Neural cell (in vitro differentiated cells): ENCODE measurements around the gene IQCB1. TPM values are rescaled to one million over a fixed set of nuclear protein-coding genes. Genes with fewer than 3 reads are reported as not detected.

Experiments
- H2AFZ ChIP-seq: fragments of 200-600, 300-800 bp; sonication (generic), shearing (Covaris generic); 2 replicates; pipeline ENCODE4 v1.6.0; 2014; ENCODE audit warnings: low read depth, mild to moderate bottlenecking, antibody characterized with exemption, low read length, moderate library complexity
- H3F3A ChIP-seq: fragments of 200-600 bp; shearing (Covaris generic); 2 replicates; pipeline ENCODE4 v1.6.1; 2016; ENCODE audit warnings: mild to moderate bottlenecking, moderate library complexity, mixed read lengths, antibody characterized with exemption, low read length; ENCODE audit not compliant: insufficient read depth, poor library complexity, severe bottlenecking
- H3K27ac ChIP-seq: fragments of 200-600, 300-800 bp; sonication (generic), shearing (Covaris generic); 2 replicates; pipeline ENCODE4 v1.5.1; 2014; ENCODE audit warnings: mild to moderate bottlenecking, low read length, moderate library complexity
- H3K27me3 ChIP-seq: fragments of 300-800, 200-600 bp; sonication (generic), shearing (Covaris generic); 2 replicates; pipeline ENCODE4 v1.6.0; 2014; ENCODE audit warnings: mild to moderate bottlenecking, low read depth, low read length, moderate library complexity; ENCODE audit not compliant: insufficient read depth
- H3K36me3 ChIP-seq: fragments of 300-800, 200-600 bp; sonication (generic), shearing (Covaris generic); 2 replicates; pipeline ENCODE4 v1.5.1; 2014; ENCODE audit warnings: mild to moderate bottlenecking, antibody characterized with exemption, low read length, moderate library complexity; ENCODE audit not compliant: insufficient read depth
- H3K4me2 ChIP-seq: fragments of 300-800, 200-600 bp; sonication (generic), shearing (Covaris generic); 2 replicates; pipeline ENCODE4 v1.6.0; 2014; ENCODE audit warnings: mild to moderate bottlenecking, low read length
- H3K4me3 ChIP-seq: fragments of 300-800, 200-600 bp; sonication (generic), shearing (Covaris generic); 2 replicates; pipeline ENCODE4 v1.5.1; 2014; ENCODE audit warnings: mild to moderate bottlenecking, low read length, moderate library complexity
- H3K79me2 ChIP-seq: fragments of 200-600 bp; shearing (Covaris generic); replicated peaks from 2 replicates; pipeline ENCODE4 v1.6.0; 2014; ENCODE audit warnings: mild to moderate bottlenecking, low read length, moderate library complexity; ENCODE audit not compliant: insufficient read depth
- H3K9ac ChIP-seq: fragments of 300-800, 200-600 bp; sonication (generic), shearing (Covaris generic); 2 replicates; pipeline ENCODE4 v1.6.1; 2016; ENCODE audit warnings: mild to moderate bottlenecking, low read length, mixed read lengths
- H3K9me2 ChIP-seq: fragments of 200-600 bp; shearing (Covaris generic); 2 replicates; pipeline ENCODE4 v1.6.1; 2016; ENCODE audit warnings: mild to moderate bottlenecking, low read length, mixed read lengths; ENCODE audit not compliant: insufficient read depth
- H3K9me3 ChIP-seq: fragments of 200-600, 300-800 bp; sonication (generic), shearing (Covaris generic); 2 replicates; pipeline ENCODE4 v1.6.1; 2016; ENCODE audit warnings: mild to moderate bottlenecking, mixed run types, low read length, moderate library complexity, mixed read lengths
- H4K20me1 ChIP-seq: fragments of 200-600 bp; shearing (Covaris generic); 2 replicates; pipeline ENCODE4 v1.6.1; 2016; ENCODE audit warnings: mild to moderate bottlenecking, mixed run types; ENCODE audit not compliant: insufficient read depth
- EZH2 ChIP-seq: fragments of 200-600, 300-800 bp; shearing (Covaris generic), sonication (generic); IDR thresholded peaks from 2 replicates; pipeline ENCODE4 v1.6.1; 2014; ENCODE audit warnings: antibody characterized with exemption, low read length, borderline replicate concordance, mild to moderate bottlenecking; ENCODE audit not compliant: insufficient read depth, poor library complexity, severe bottlenecking
- MXI1 ChIP-seq: fragments of 450-650 bp; conservative IDR thresholded peaks from 2 replicates; pipeline ENCODE4 v1.6.1; 2014; ENCODE audit warnings: antibody characterized with exemption, mild to moderate bottlenecking; ENCODE audit not compliant: poor library complexity, severe bottlenecking
- POLR2AphosphoS5 ChIP-seq: IDR thresholded peaks from 2 replicates; pipeline ENCODE4 v1.6.1; 2012
- RAD21 ChIP-seq: fragments of 450-650 bp; conservative IDR thresholded peaks from 2 replicates; pipeline ENCODE4 v1.6.1; 2014; ENCODE audit warnings: antibody characterized with exemption, mild to moderate bottlenecking, moderate library complexity
- REST ChIP-seq: IDR thresholded peaks from 2 replicates; pipeline ENCODE4 v1.6.1; 2012; ENCODE audit warnings: borderline replicate concordance
- SMC3 ChIP-seq: fragments of 450-650 bp; conservative IDR thresholded peaks from 2 replicates; pipeline ENCODE4 v1.6.1; 2014; ENCODE audit warnings: antibody characterized with exemption, mild to moderate bottlenecking, moderate library complexity; ENCODE audit not compliant: poor library complexity
- TAF1 ChIP-seq: IDR thresholded peaks from 2 replicates; pipeline ENCODE4 v1.6.1; 2012; ENCODE audit warnings: low read depth
- polyA plus RNA-seq: library from polyadenylated mRNA; depleted of rRNA; stranded (reverse); fragments of >200 nt; gene quantifications from 2 replicates; pipeline ENCODE4 v1.2.3, GENCODE V29; 2014
- TF ChIP-seq, protein P1 (sequence below): fragments of 450-650 bp; IDR thresholded peaks from 2 replicates; pipeline ENCODE4 v1.5.1; 2014; ENCODE audit warnings: antibody characterized with exemption, mild to moderate bottlenecking, moderate library complexity; ENCODE audit not compliant: poor library complexity, severe bottlenecking

The IQCB1 gene
- polyA plus RNA-seq, 1 donor from 2014 or later: 50.2 TPM

GRCh38 chr3:121796970-121797369 lies 37.9 kb downstream of the IQCB1 start:
- Histone ChIP-seq H3K27ac (no peak overlapping the region), H3K9me2 (no peaks in the 10 kb centered on the region), H3K36me3 (no peaks in the 10 kb centered on the region), H2AFZ (no peak overlapping the region), H3K27me3 (no peaks in the 10 kb centered on the region), H4K20me1 (no peaks in the 10 kb centered on the region), H3K9me3 (no peaks in the 10 kb centered on the region), H3F3A (no peaks in the 10 kb centered on the region), H3K79me2 (no peaks in the 10 kb centered on the region), H3K4me2 (no peak overlapping the region), H3K9ac (no peak overlapping the region), H3K4me3 (no peak overlapping the region)
- no peak for TF ChIP-seq SMC3
- TF ChIP-seq TAF1: no peak
- TF ChIP-seq REST: no peak

DNA sequence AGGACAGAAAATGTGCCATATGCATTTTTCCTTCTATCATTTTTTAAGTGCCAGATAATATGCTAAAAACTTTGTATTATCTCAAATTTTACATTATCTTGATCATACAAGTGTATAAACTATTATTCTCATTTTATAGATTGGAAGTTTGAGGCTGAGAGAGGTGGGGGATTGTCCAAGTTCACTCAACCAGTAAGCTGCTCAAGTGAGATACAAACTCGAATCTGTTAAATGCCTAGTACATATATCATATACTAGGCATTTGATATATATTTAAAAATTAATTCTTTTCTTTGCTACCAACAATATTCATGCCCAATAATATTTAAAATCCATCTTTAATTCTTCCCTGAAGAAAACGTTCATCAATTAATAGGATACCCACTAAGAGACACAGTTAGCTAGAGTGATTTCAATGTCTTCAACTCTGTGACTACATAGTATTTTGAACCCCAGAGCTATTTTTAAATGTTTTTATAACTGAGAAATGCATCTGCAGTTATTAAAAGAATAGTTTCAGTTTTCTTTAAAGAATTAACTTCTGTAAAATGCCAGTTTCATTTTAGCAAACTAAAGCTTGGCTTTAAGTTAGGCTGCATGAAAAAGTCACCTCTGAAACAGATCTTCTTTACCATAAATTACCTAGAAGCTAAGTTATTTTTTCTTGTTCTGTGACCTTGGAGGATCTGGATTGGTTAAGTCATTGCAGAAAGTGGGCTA lies 40.4 kb downstream of the IQCB1 start:
- Histone ChIP-seq H3F3A (no peaks in the 10 kb centered on the region), H3K27ac (no peak overlapping the region), H3K36me3 (no peaks in the 10 kb centered on the region), H2AFZ (no peak overlapping the region), H3K9me2 (no peaks in the 10 kb centered on the region), H3K9ac (no peak overlapping the region), H3K9me3 (no peaks in the 10 kb centered on the region), H3K27me3 (no peaks in the 10 kb centered on the region), H3K4me2 (no peak overlapping the region), H3K4me3 (no peak overlapping the region), H3K79me2 (no peaks in the 10 kb centered on the region), H4K20me1 (no peaks in the 10 kb centered on the region)
- no peak for TF ChIP-seq POLR2AphosphoS5
- no peak for TF ChIP-seq RAD21
- TF ChIP-seq TAF1: no peak
- no peak for TF ChIP-seq SMC3
- TF ChIP-seq REST: no peak
- no peak for TF ChIP-seq EZH2
- TF ChIP-seq, protein P1, sequence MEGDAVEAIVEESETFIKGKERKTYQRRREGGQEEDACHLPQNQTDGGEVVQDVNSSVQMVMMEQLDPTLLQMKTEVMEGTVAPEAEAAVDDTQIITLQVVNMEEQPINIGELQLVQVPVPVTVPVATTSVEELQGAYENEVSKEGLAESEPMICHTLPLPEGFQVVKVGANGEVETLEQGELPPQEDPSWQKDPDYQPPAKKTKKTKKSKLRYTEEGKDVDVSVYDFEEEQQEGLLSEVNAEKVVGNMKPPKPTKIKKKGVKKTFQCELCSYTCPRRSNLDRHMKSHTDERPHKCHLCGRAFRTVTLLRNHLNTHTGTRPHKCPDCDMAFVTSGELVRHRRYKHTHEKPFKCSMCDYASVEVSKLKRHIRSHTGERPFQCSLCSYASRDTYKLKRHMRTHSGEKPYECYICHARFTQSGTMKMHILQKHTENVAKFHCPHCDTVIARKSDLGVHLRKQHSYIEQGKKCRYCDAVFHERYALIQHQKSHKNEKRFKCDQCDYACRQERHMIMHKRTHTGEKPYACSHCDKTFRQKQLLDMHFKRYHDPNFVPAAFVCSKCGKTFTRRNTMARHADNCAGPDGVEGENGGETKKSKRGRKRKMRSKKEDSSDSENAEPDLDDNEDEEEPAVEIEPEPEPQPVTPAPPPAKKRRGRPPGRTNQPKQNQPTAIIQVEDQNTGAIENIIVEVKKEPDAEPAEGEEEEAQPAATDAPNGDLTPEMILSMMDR: no peak
- no peak for TF ChIP-seq MXI1
